Progenitor cell of endocrine pancreas (in vitro differentiated cells): ENCODE results near the gene PBX1. TPM values are rescaled to one million over a fixed set of nuclear protein-coding genes. Genes with fewer than 3 reads are reported as not detected.

Experiments used
- DNase-seq: peaks from one replicate; pipeline ENCODE4 v3.0.0; 2021; ENCODE audit warnings: low spot score; ENCODE audit not compliant: unreplicated experiment
- H3K27ac Mint-ChIP-seq: 2 replicates; pipeline ENCODE4 v1.8.0; 2021; ENCODE audit warnings: mild to moderate bottlenecking, moderate library complexity, mixed read lengths
- H3K27me3 Mint-ChIP-seq: 2 replicates; pipeline ENCODE4 v1.8.0; 2021; ENCODE audit warnings: mixed read lengths
- H3K36me3 Mint-ChIP-seq: 2 replicates; pipeline ENCODE4 v1.8.0; 2022; ENCODE audit warnings: mixed read lengths; ENCODE audit not compliant: insufficient read depth
- H3K4me1 Mint-ChIP-seq: 2 replicates; pipeline ENCODE4 v1.8.0; 2021; ENCODE audit warnings: low read depth, mixed read lengths
- H3K4me3 Mint-ChIP-seq: 2 replicates; pipeline ENCODE4 v1.8.0; 2021; ENCODE audit warnings: low read depth, mild to moderate bottlenecking, moderate library complexity, mixed read lengths
- H3K9me3 Mint-ChIP-seq: 2 replicates; pipeline ENCODE4 v1.8.0; 2021; ENCODE audit warnings: low read depth, mixed read lengths
- CTCF ChIP-seq: fragments of 200-600 bp; sonication (generic); IDR thresholded peaks from one replicate; pipeline ENCODE4 v1.5.0; 2021; ENCODE audit warnings: antibody characterized with exemption, mild to moderate bottlenecking; ENCODE audit not compliant: unreplicated experiment
- total RNA-seq: library from RNA; stranded (reverse); gene quantifications from 2 replicates; pipeline ENCODE4 v1.2.1, GENCODE V29; 2021

The PBX1 gene
- total RNA-seq, 1 donor from 2014 or later = 205 TPM

DNA sequence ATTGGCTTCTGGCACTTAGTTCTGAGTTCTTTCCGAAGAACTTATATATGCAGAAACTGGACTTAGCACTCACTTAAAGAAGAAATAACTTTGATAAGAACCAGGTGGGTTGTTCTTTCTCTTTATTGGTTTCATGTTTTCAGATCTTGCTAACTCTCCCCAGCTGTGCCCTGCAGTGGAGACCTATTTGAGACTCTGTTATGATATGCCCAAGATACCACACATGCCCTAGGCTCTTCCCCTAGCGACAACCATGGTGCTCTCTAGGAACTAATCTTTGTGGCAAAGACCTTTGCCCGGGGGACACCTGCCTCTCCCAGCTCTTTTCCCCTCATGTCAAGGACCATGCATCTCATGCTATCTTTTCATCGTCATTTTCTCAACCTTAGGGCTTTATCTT, 128.8 kb downstream of the PBX1 start:
- peak overlapping the region; percentile 65 for H3K27ac Mint-ChIP-seq
- no peak overlapping the region for H3K4me3 Mint-ChIP-seq
- TF ChIP-seq CTCF = no peak
- no peak for DNase-seq
- no peaks in the 10 kb centered on the region for H3K9me3 Mint-ChIP-seq
- peaks cover 19% of the 10 kb centered on the region for H3K36me3 Mint-ChIP-seq
- peaks cover 34% of the 10 kb centered on the region for H3K4me1 Mint-ChIP-seq
- no peaks in the 10 kb centered on the region for H3K27me3 Mint-ChIP-seq

- peaks cover 13% of the 10 kb centered on the region for H3K36me3 Mint-ChIP-seq
- H3K4me1 Mint-ChIP-seq = peaks cover 24% of the 10 kb centered on the region
- no peak for DNase-seq
- H3K27ac Mint-ChIP-seq = peak overlapping the region; percentile 33
- no peak overlapping the region for H3K4me3 Mint-ChIP-seq
- no peaks in the 10 kb centered on the region for H3K9me3 Mint-ChIP-seq
- no peak for TF ChIP-seq CTCF
- no peaks in the 10 kb centered on the region for H3K27me3 Mint-ChIP-seq
Measured at GRCh38 chr1:164688791-164689190, 129.8 kb downstream of the PBX1 start.

GRCh38 chr1:164689672-164690511, 130.9 kb downstream of the PBX1 start:
- Mint-ChIP-seq H3K27me3 (no peaks in the 10 kb centered on the region), H3K36me3 (peaks cover 13% of the 10 kb centered on the region), H3K4me3 (peak overlapping the region; percentile 2), H3K27ac (peak overlapping the region; percentile 82), H3K9me3 (no peaks in the 10 kb centered on the region), H3K4me1 (peaks cover 21% of the 10 kb centered on the region)
- TF ChIP-seq CTCF = no peak
- DNase-seq = no peak

DNA sequence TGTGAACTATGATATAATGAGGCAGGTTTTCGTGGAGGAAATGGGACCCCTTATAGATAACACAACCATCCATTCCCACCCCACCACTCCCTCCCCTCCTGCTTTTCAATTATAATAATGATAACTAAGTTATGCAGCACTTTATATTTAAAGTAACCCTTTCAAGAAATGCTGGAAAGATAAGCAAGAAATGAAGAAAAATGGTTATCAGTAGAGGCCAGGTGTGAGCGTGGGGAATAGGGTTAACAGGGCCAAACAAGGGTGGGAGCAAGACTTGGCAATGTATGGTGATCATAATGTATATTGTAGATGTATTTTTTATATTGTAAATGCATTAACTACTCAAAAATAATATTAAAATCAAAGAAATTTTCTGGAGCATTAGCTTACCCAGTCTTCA, 133.4 kb downstream of the PBX1 start:
- no peaks in the 10 kb centered on the region for H3K9me3 Mint-ChIP-seq
- no peaks in the 10 kb centered on the region for H3K27me3 Mint-ChIP-seq
- TF ChIP-seq CTCF = no peak
- H3K4me1 Mint-ChIP-seq = peaks cover 22% of the 10 kb centered on the region
- no peak overlapping the region for H3K4me3 Mint-ChIP-seq
- H3K36me3 Mint-ChIP-seq = peaks cover 2% of the 10 kb centered on the region
- DNase-seq = no peak
- H3K27ac Mint-ChIP-seq = no peak overlapping the region

DNA sequence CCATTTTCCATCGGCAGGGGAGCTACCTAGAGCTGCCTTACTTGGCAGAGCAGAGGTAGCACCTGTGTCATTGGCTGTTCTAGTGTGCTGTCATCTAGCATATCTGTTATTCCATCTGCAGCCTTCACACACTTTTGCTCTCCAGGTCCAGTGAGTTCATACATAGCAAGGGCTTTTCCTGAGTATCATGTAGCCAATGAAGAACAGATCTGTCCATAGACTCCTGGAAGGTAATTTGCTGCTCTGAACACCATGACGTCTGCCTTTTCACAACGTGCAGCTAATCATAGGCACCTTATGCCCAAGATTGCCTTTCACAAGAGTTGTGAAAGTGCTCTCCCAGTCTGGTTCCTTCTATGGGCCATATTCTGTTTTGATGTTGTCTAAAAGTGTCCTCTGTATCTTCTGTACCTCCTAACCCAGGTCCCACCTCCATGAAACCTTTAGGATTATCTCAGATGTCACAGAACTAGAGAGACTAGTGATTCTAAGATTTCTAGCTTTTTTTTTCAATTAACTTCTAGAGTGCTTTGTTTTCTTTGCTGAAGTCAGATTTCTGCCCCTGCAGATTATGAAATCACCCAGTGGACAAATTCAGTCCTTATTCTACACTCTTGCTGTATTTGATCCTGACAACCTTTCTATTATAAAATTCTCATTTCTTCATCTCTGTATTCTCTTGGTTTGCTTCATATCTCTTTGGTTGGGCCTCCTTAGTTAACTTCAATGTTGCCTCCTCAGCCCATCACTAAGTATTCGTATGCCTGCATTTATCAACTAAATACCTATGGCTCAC, 134.8 kb downstream of the PBX1 start:
- H3K4me3 Mint-ChIP-seq = no peak overlapping the region
- no peaks in the 10 kb centered on the region for H3K9me3 Mint-ChIP-seq
- peaks cover 14% of the 10 kb centered on the region for H3K4me1 Mint-ChIP-seq
- H3K27ac Mint-ChIP-seq = no peak overlapping the region
- H3K27me3 Mint-ChIP-seq = no peaks in the 10 kb centered on the region
- H3K36me3 Mint-ChIP-seq = no peaks in the 10 kb centered on the region
- DNase-seq = no peak
- no peak for TF ChIP-seq CTCF
